Adrenal gland (tissue), 5 donors: ENCODE data around the gene COL6A3.

Experiments used
- CTCF ChIP-seq, 6 experiments: fragments of 450-650 bp in 4 of 6; fragments of 200-600 bp in 2 of 6; sonication (generic) in 1 of 6; IDR thresholded peaks; 1 replicate in 5 of 6; 2 replicates in 1 of 6; pipeline versions ENCODE4 v1.5.1 to v1.8.0; 2016 to 2021; ENCODE audit warnings: antibody characterized with exemption in 6 of 6, mild to moderate bottlenecking in 2 of 6, moderate library complexity in 1 of 6
- POLR2A ChIP-seq, 2 donors: fragments of 450-650 bp; IDR thresholded peaks; one replicate each; pipeline ENCODE4 v1.6.1; 2017; ENCODE audit warnings: antibody characterized with exemption in 2 of 2, mild to moderate bottlenecking in 2 of 2, moderate library complexity in 1 of 2
- donor health status: DM: no; HTN: no; CAD: no.

- no peak for TF ChIP-seq CTCF (IDR thresholded peaks at IDR 0.05)
- no peak for TF ChIP-seq POLR2A (IDR thresholded peaks at IDR 0.05)
These were observed 54.5 kb downstream of the COL6A3 start for GRCh38 chr2:237359518-237359840.
